Panc1 (cell line): ENCODE data around the gene MORC2. TPM values are rescaled to one million over a fixed set of nuclear protein-coding genes. Genes with fewer than 3 reads are reported as not detected.

Experiments
- ATAC-seq: fragments of 200-7000 bp; cut with Tn5 transposase; 2 replicates; pipeline ENCODE4 v1.9.1; 2020; ENCODE audit warnings: mild to moderate bottlenecking, moderate library complexity
- BruUV-seq: library from RNA; stranded (reverse); fragments of 400-500 nt; replicated peaks from 2 replicates; lab custom pipeline; 2021; lab: Mats Ljungman, UMichigan
- CTCF ChIA-PET: fragments of 300-600 bp; sonication (Branson Sonifier 250); formaldehyde crosslinking; loops from one replicate; lab custom pipeline; 2022; ENCODE audit warnings: antibody characterized with exemption; lab: Charles Lee
- POLR2A ChIA-PET: fragments of 300-600 bp; sonication (Branson Sonifier 250); formaldehyde crosslinking; loops from one replicate; lab custom pipeline; 2022; ENCODE audit warnings: antibody characterized with exemption; lab: Charles Lee
- DNase-seq: peaks from one replicate; pipeline ENCODE4 v3.0.0-alpha.2; 2010; ENCODE audit warnings: low read depth, low spot score
- H3K27ac ChIP-seq: 2 replicates; pipeline ENCODE4 v1.5.1; 2011; ENCODE audit warnings: mild to moderate bottlenecking, low read length, inconsistent platforms
- H3K27me3 ChIP-seq: fragments of 200-500 bp; sonication (Bioruptor generic); 2 replicates; pipeline ENCODE4 v1.6.0; 2014; ENCODE audit warnings: low read length, inconsistent platforms; ENCODE audit not compliant: control insufficient read depth, insufficient read depth
- H3K36me3 ChIP-seq: fragments of 200-500 bp; sonication (Bioruptor generic); 2 replicates; pipeline ENCODE4 v1.5.1; 2014; ENCODE audit warnings: inconsistent platforms, mild to moderate bottlenecking, low read length, moderate library complexity; ENCODE audit not compliant: control insufficient read depth, insufficient read depth
- H3K4me1 ChIP-seq: 2 replicates; pipeline ENCODE4 v1.5.1; 2011; ENCODE audit warnings: inconsistent platforms, mild to moderate bottlenecking, low read length, moderate library complexity; ENCODE audit not compliant: control insufficient read depth, insufficient read depth
- H3K4me3 ChIP-seq, 2 experiments: 2 replicates each; pipeline ENCODE4 v1.5.1; 2011 to 2012; ENCODE audit warnings: low read depth in 2 of 2, low read length in 2 of 2, mild to moderate bottlenecking in 2 of 2, inconsistent platforms in 1 of 2, moderate library complexity in 1 of 2
- H3K9me3 ChIP-seq: fragments of 200-500 bp; sonication (Bioruptor generic); 2 replicates; pipeline ENCODE4 v1.5.1; 2014; ENCODE audit warnings: low read depth, mild to moderate bottlenecking, inconsistent platforms, low read length, moderate library complexity; ENCODE audit not compliant: control insufficient read depth, insufficient read depth
- CTCF ChIP-seq: fragments of 450-650 bp; IDR thresholded peaks from 2 replicates; pipeline ENCODE4 v1.5.1; 2017; ENCODE audit warnings: mild to moderate bottlenecking
- POLR2AphosphoS5 ChIP-seq: IDR thresholded peaks from 2 replicates; pipeline ENCODE4 v1.6.1; 2012; ENCODE audit warnings: mild to moderate bottlenecking, low read depth, low read length, moderate library complexity
- SIN3A ChIP-seq: IDR thresholded peaks from 2 replicates; pipeline ENCODE4 v1.6.1; 2012; ENCODE audit warnings: low read depth, mild to moderate bottlenecking, low read length, moderate library complexity, borderline replicate concordance; ENCODE audit not compliant: insufficient read depth
- TCF7L2 ChIP-seq: IDR thresholded peaks from 2 replicates; pipeline ENCODE4 v1.6.1; 2011; ENCODE audit warnings: mild to moderate bottlenecking, low read depth, low read length, inconsistent platforms
- in situ Hi-C: cut with HindIII; loops from 2 replicates; pipeline ENCODE4 v1.10.0; 2016; ENCODE audit warnings: low sequenced_read_pairs, low pct_unique_long_range_greater_than_20kb
- intact Hi-C: fragments of 100-400 bp; cut with micrococcal nuclease; formaldehyde crosslinking; loops from one replicate; pipeline ENCODE4 v1.10.0; 2022; ENCODE audit not compliant: unreplicated experiment
- total RNA-seq: library from RNA; stranded (reverse); gene quantifications from one replicate; pipeline ENCODE4 v1.2.1, GENCODE V29; 2021; ENCODE audit not compliant: unreplicated experiment
- TF ChIP-seq, protein P1 (sequence below), 2 experiments: IDR thresholded peaks; 2 replicates each; pipeline ENCODE4 v1.6.1; 2011 to 2012; ENCODE audit warnings: low read depth in 2 of 2, control low read depth in 1 of 2, low read length in 1 of 2, mild to moderate bottlenecking in 1 of 2, moderate library complexity in 1 of 2; ENCODE audit not compliant: insufficient read depth in 1 of 2

Gene MORC2
- total RNA-seq, 1 experiment from 2014 or later, result 31.5 TPM

GRCh38 chr22:30918761-30919160 lies 49.8 kb downstream of the MORC2 start:
- no peaks in the 10 kb centered on the region for H3K4me1 ChIP-seq
- no peak for ATAC-seq
- H3K9me3 ChIP-seq, result no peaks in the 10 kb centered on the region
- intact Hi-C loops (no loop called here), in situ Hi-C loops (no loop called here)
- BruUV-seq, result no TSS peak
- no peak for TF ChIP-seq TCF7L2
- no peak for TF ChIP-seq SIN3A
- ChIA-PET CTCF (no interaction called here), POLR2A (no interaction called here)
- no peaks in the 10 kb centered on the region for H3K27me3 ChIP-seq
- DNase-seq, result no peak
- H3K27ac ChIP-seq, result no peak overlapping the region
- H3K36me3 ChIP-seq, result no peaks in the 10 kb centered on the region
- no peak overlapping the region for H3K4me3 ChIP-seq

DNA sequence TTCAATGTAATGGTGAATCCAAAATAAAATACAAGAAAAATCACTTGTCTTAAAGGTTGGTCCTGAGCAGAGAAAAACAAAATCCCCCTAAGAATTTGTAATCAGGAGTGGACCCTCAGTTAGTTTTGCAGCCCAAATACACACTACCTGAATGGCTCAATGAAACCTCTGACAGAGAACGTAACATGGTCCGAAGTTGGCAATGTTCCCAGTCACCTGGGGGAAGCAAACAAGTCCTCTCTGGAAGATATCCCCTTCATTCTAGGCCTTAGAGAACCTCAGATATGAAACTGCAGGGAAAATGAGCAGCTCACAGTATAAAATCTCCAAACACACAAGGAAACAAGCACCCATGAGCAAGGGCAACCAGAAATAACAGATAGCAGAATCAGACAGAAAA lies 58.2 kb downstream of the MORC2 start:
- intact Hi-C loops, result no loop called here
- no peak overlapping the region for H3K27ac ChIP-seq
- DNase-seq (no peak), ATAC-seq (no peak)
- POLR2A ChIA-PET, result no interaction called here
- no peaks in the 10 kb centered on the region for H3K36me3 ChIP-seq
- in situ Hi-C loops, result no loop called here
- no peaks in the 10 kb centered on the region for H3K27me3 ChIP-seq
- no peaks in the 10 kb centered on the region for H3K9me3 ChIP-seq
- no peaks in the 10 kb centered on the region for H3K4me1 ChIP-seq
- TF ChIP-seq POLR2AphosphoS5 (no peak), SIN3A (no peak), CTCF (no peak)
- TF ChIP-seq, protein P1, sequence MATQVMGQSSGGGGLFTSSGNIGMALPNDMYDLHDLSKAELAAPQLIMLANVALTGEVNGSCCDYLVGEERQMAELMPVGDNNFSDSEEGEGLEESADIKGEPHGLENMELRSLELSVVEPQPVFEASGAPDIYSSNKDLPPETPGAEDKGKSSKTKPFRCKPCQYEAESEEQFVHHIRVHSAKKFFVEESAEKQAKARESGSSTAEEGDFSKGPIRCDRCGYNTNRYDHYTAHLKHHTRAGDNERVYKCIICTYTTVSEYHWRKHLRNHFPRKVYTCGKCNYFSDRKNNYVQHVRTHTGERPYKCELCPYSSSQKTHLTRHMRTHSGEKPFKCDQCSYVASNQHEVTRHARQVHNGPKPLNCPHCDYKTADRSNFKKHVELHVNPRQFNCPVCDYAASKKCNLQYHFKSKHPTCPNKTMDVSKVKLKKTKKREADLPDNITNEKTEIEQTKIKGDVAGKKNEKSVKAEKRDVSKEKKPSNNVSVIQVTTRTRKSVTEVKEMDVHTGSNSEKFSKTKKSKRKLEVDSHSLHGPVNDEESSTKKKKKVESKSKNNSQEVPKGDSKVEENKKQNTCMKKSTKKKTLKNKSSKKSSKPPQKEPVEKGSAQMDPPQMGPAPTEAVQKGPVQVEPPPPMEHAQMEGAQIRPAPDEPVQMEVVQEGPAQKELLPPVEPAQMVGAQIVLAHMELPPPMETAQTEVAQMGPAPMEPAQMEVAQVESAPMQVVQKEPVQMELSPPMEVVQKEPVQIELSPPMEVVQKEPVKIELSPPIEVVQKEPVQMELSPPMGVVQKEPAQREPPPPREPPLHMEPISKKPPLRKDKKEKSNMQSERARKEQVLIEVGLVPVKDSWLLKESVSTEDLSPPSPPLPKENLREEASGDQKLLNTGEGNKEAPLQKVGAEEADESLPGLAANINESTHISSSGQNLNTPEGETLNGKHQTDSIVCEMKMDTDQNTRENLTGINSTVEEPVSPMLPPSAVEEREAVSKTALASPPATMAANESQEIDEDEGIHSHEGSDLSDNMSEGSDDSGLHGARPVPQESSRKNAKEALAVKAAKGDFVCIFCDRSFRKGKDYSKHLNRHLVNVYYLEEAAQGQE (IDR thresholded peaks at IDR 0.05; ENCODE audit: insufficient read depth in 1 of 2, low read depth in 2 of 2, low read length in 1 of 2), result no peak
- no TSS peak for BruUV-seq
- no peak overlapping the region for H3K4me3 ChIP-seq
- CTCF ChIA-PET, result no interaction called here

DNA sequence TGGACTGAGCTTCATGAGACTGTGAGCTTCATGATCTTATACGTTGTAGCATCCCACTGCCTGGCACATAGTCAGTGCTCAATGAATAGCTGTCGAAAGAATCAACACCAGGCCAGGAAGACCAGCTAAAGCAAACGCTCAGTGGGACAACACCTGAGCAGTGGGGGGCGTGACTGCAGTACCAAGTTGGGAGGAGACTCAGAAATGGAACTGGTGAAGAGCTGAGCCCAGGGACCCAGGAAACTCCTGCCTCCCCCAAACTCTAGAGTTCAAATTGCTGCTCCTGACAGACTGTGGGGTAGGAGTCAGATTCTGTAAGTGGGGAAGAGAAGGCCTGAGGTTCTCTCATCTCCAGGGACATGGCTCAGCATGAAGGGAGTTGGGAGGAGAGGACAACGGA lies 59.3 kb downstream of the MORC2 start:
- Histone ChIP-seq H3K36me3 (no peaks in the 10 kb centered on the region), H3K27ac (no peak overlapping the region), H3K9me3 (no peaks in the 10 kb centered on the region), H3K27me3 (no peaks in the 10 kb centered on the region), H3K4me1 (no peaks in the 10 kb centered on the region), H3K4me3 (no peak overlapping the region)
- BruUV-seq, result no TSS peak
- intact Hi-C loops (no loop called here), in situ Hi-C loops (no loop called here)
- ChIA-PET CTCF (interaction anchor here (0.6 kb wide), 1 partner anchor 300 kb away, joined by 10 read pairs; no protein-coding TSS in a partner anchor), POLR2A (no interaction called here)
- ATAC-seq, result no peak
- DNase-seq, result no peak
- TF ChIP-seq CTCF (no peak), POLR2AphosphoS5 (no peak), SIN3A (no peak), TCF7L2 (no peak)
- TF ChIP-seq, protein P1 (IDR thresholded peaks at IDR 0.05; ENCODE audit: insufficient read depth in 1 of 2, low read depth in 2 of 2, low read length in 1 of 2), result no peak
